ENCODE measurements around the gene SMAD2.

DNA sequence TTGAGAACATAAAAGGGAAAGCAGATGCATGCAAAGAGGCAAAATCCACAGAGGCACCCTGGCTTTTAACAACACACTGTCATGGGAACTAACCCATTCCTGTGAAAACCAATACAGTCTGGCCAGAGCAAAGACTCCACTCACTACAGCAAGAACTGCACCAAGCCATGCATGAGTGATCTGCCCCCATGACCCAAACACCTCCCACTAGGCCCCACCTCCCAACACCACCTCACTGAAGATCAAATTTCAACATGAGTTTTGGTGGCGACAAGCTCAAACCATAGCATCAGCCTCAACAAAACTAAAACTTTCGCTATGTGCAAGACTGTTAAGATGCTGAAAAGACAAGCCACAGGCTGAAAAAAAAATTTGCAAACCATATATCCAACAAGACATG lies 162.8 kb downstream of the SMAD2 start:
- TF ChIP-seq, protein P1, sequence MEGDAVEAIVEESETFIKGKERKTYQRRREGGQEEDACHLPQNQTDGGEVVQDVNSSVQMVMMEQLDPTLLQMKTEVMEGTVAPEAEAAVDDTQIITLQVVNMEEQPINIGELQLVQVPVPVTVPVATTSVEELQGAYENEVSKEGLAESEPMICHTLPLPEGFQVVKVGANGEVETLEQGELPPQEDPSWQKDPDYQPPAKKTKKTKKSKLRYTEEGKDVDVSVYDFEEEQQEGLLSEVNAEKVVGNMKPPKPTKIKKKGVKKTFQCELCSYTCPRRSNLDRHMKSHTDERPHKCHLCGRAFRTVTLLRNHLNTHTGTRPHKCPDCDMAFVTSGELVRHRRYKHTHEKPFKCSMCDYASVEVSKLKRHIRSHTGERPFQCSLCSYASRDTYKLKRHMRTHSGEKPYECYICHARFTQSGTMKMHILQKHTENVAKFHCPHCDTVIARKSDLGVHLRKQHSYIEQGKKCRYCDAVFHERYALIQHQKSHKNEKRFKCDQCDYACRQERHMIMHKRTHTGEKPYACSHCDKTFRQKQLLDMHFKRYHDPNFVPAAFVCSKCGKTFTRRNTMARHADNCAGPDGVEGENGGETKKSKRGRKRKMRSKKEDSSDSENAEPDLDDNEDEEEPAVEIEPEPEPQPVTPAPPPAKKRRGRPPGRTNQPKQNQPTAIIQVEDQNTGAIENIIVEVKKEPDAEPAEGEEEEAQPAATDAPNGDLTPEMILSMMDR (IDR thresholded peaks at IDR 0.05), result no peak
- TF ChIP-seq POLR2A (IDR thresholded peaks at IDR 0.05), result no peak

Measured in lower leg skin (tissue), 3 donors.